HepG2 (cell line): ENCODE results near the gene CRYBB2. TPM values are rescaled to one million over a fixed set of nuclear protein-coding genes. Genes with fewer than 3 reads are reported as not detected.

Experiments
- CBX2 ChIP-seq, 2 experiments: fragments of 200-600 bp in 1 of 2; sonication (generic); formaldehyde crosslinking in 1 of 2; IDR thresholded peaks; 2 replicates each; pipeline versions ENCODE4 v1.7.0 to v1.8.1; 2018 to 2022; ENCODE audit warnings: low read depth in 2 of 2, low read length in 1 of 2, mild to moderate bottlenecking in 1 of 2, missing genetic modification reagents in 1 of 2
- CENPX ChIP-seq: sonication (generic); formaldehyde crosslinking; IDR thresholded peaks from 2 replicates; pipeline ENCODE4 v1.9.0; 2021; ENCODE audit warnings: mild to moderate bottlenecking, missing genetic modification reagents, moderate library complexity
- DPF2 ChIP-seq: sonication (generic); formaldehyde crosslinking; IDR thresholded peaks from 2 replicates; pipeline ENCODE4 v1.4.0; 2020; ENCODE audit warnings: mild to moderate bottlenecking, low read depth, missing genetic modification reagents, borderline replicate concordance
- DRAP1 ChIP-seq: IDR thresholded peaks from 2 replicates; pipeline ENCODE4 v1.6.1; 2016; ENCODE audit warnings: missing genetic modification reagents, missing compliant biosample characterization
- GABPB1 ChIP-seq: IDR thresholded peaks from 2 replicates; pipeline ENCODE4 v1.6.1; 2016; ENCODE audit warnings: mild to moderate bottlenecking, missing genetic modification reagents, moderate library complexity, missing compliant biosample characterization
- HMGXB4 ChIP-seq, 2 experiments: sonication (generic) in 1 of 2; formaldehyde crosslinking in 1 of 2; IDR thresholded peaks; 2 replicates each; pipeline versions ENCODE4 v1.4.0 to v1.6.1; 2018 to 2020; ENCODE audit warnings: missing genetic modification reagents in 2 of 2, borderline replicate concordance in 1 of 2, low read depth in 1 of 2, mild to moderate bottlenecking in 1 of 2, missing biosample characterization in 1 of 2
- HNF1B ChIP-seq: sonication (generic); formaldehyde crosslinking; IDR thresholded peaks from 2 replicates; pipeline ENCODE4 v1.5.1; 2020; ENCODE audit warnings: mild to moderate bottlenecking, moderate library complexity, missing genetic modification reagents
- HNRNPLL ChIP-seq: fragments of 200-400 bp; formaldehyde crosslinking; IDR thresholded peaks from 2 replicates; pipeline ENCODE4 v1.6.1; 2017; ENCODE audit warnings: mild to moderate bottlenecking, low read depth, low read length; ENCODE audit not compliant: poor library complexity, severe bottlenecking
- LCORL ChIP-seq, 2 experiments: fragments of 450-650 bp in 1 of 2; sonication (generic) in 1 of 2; formaldehyde crosslinking in 1 of 2; IDR thresholded peaks; 2 replicates each; pipeline versions ENCODE4 v1.5.0 to v1.6.1; 2017 to 2020; ENCODE audit warnings: antibody characterized with exemption in 1 of 2, missing genetic modification reagents in 1 of 2
- MEIS2 ChIP-seq: sonication (generic); formaldehyde crosslinking; IDR thresholded peaks from 2 replicates; pipeline ENCODE4 v1.9.0; 2021; ENCODE audit warnings: mild to moderate bottlenecking, missing genetic modification reagents
- MYPOP ChIP-seq: sonication (generic); formaldehyde crosslinking; IDR thresholded peaks from 2 replicates; pipeline ENCODE4 v1.8.1; 2023; ENCODE audit warnings: mild to moderate bottlenecking, moderate library complexity, missing genetic modification reagents
- NCOR1 ChIP-seq: fragments of 200-600 bp; sonication (generic); IDR thresholded peaks from 2 replicates; pipeline ENCODE4 v1.7.0; 2017; ENCODE audit warnings: antibody characterized with exemption, low read length, borderline replicate concordance
- NFIB ChIP-seq: sonication (generic); formaldehyde crosslinking; IDR thresholded peaks from 2 replicates; pipeline ENCODE4 v1.9.0; 2021; ENCODE audit warnings: missing genetic modification reagents, mild to moderate bottlenecking, borderline replicate concordance
- NFYB ChIP-seq: sonication (generic); formaldehyde crosslinking; IDR thresholded peaks from 2 replicates; pipeline ENCODE4 v1.4.0; 2020; ENCODE audit warnings: missing genetic modification reagents
- PBX3 ChIP-seq: sonication (generic); formaldehyde crosslinking; IDR thresholded peaks from 2 replicates; pipeline ENCODE4 v1.8.1; 2023; ENCODE audit warnings: missing genetic modification reagents, inconsistent platforms, borderline replicate concordance
- PHB2 ChIP-seq: fragments of 450-650 bp; IDR thresholded peaks from 2 replicates; pipeline ENCODE4 v1.6.1; 2018; ENCODE audit not compliant: partially characterized antibody
- POGZ ChIP-seq: sonication (generic); formaldehyde crosslinking; IDR thresholded peaks from 2 replicates; pipeline ENCODE4 v1.4.0; 2020; ENCODE audit warnings: mild to moderate bottlenecking, missing genetic modification reagents
- SMYD3 ChIP-seq: sonication (generic); formaldehyde crosslinking; IDR thresholded peaks from 2 replicates; pipeline ENCODE4 v1.8.1; 2023; ENCODE audit warnings: mild to moderate bottlenecking, missing genetic modification reagents
- ZBTB7B ChIP-seq: sonication (generic); formaldehyde crosslinking; IDR thresholded peaks from 2 replicates; pipeline ENCODE4 v1.4.0; 2020; ENCODE audit warnings: missing genetic modification reagents
- ZNF382 ChIP-seq: sonication (generic); formaldehyde crosslinking; IDR thresholded peaks from 2 replicates; pipeline ENCODE4 v1.5.0; 2020; ENCODE audit warnings: missing genetic modification reagents, mild to moderate bottlenecking, borderline replicate concordance
- ZNF501 ChIP-seq: sonication (generic); formaldehyde crosslinking; IDR thresholded peaks from 2 replicates; pipeline ENCODE4 v1.5.1; 2020; ENCODE audit warnings: mild to moderate bottlenecking, moderate library complexity, missing genetic modification reagents
- ZNF883 ChIP-seq: sonication (generic); formaldehyde crosslinking; IDR thresholded peaks from 2 replicates; pipeline ENCODE4 v1.5.1; 2020; ENCODE audit warnings: mild to moderate bottlenecking, missing genetic modification reagents; ENCODE audit errors: not compliant biosample characterization
- polyA plus RNA-seq, 8 experiments: library from polyadenylated mRNA; depleted of rRNA in 3 of 8; stranded (reverse) in 7 of 8; unstranded in 1 of 8; fragments of >200 nt; fragmentation: Illumina TruSeq in 4 of 8; extraction: Trizol in 4 of 8; gene quantifications; 2 replicates each; pipeline versions ENCODE4 v1.2.1 to v1.2.3, GENCODE V29; 2011 to 2016; ENCODE audit warnings: low read depth in 4 of 8, missing spikeins in 1 of 8, mixed read lengths in 1 of 8; ENCODE audit not compliant: insufficient read depth in 1 of 8
- total RNA-seq, 5 experiments: library from RNA; depleted of rRNA; stranded (reverse); fragments of >200 nt; fragmentation: Illumina TruSeq; extraction: Trizol; gene quantifications; 2 replicates each; pipeline ENCODE4 v1.2.3, GENCODE V29; 2016; ENCODE audit warnings: low read depth in 1 of 5

CRYBB2 gene
- total and polyA plus RNA-seq, 2 of the 13 experiments (the other 11 are each of a cell fraction or from before 2014, with no cell fraction given), result 0.11 to 0.18 TPM

- TF ChIP-seq PBX3 (CRISPR knock-in tag), result peak; percentile 85; the same call in 1 of the 2 replicates
- TF ChIP-seq MYPOP (CRISPR knock-in tag), result no peak
- peak; percentile 75 for TF ChIP-seq HNF1B (CRISPR knock-in tag)
- no peak for TF ChIP-seq SMYD3 (CRISPR knock-in tag)
- TF ChIP-seq CENPX, result no peak
- TF ChIP-seq ZNF883, result no peak
- TF ChIP-seq ZBTB7B (CRISPR knock-in tag), result no peak
- TF ChIP-seq LCORL (IDR thresholded peaks at IDR 0.05), result no peak
- TF ChIP-seq LCORL (CRISPR knock-in tag; IDR thresholded peaks at IDR 0.05), result 0 out of 2 replicates have a peak, but pooled peaks have one; percentile 30
- no peak for TF ChIP-seq ZNF382 (CRISPR knock-in tag)
- TF ChIP-seq DRAP1 (CRISPR knock-in tag), result 0 out of 2 replicates have a peak, but pooled peaks have one; percentile 39
- TF ChIP-seq NFYB (CRISPR knock-in tag), result peak; percentile 97
- peak; percentile 36 for TF ChIP-seq HNRNPLL
- peak; percentile 73 for TF ChIP-seq GABPB1 (CRISPR knock-in tag)
- no peak for TF ChIP-seq NFIB (CRISPR knock-in tag)
- TF ChIP-seq PHB2, result no peak
- TF ChIP-seq MEIS2 (CRISPR knock-in tag), result no peak; the same call in 1 of the 2 replicates
- TF ChIP-seq NCOR1, result no peak
- TF ChIP-seq HMGXB4 (CRISPR knock-in tag; IDR thresholded peaks at IDR 0.05; ENCODE audit: borderline replicate concordance in 1 of 2, low read depth in 1 of 2), result peak; percentile 43 to 50; a peak in 1 of 4 replicates
- peak; percentile 67 for TF ChIP-seq POGZ (CRISPR knock-in tag)
- no peak for TF ChIP-seq CBX2 (IDR thresholded peaks at IDR 0.05; ENCODE audit: low read depth, low read length)
- TF ChIP-seq CBX2 (CRISPR knock-in tag; IDR thresholded peaks at IDR 0.05; ENCODE audit: low read depth), result no peak
- TF ChIP-seq DPF2 (CRISPR knock-in tag), result no peak
- TF ChIP-seq ZNF501 (CRISPR knock-in tag), result peak; percentile 78
These were observed 16.3 kb downstream of the CRYBB2 start (continued) for GRCh38 chr22:25235547-25236290.
